Breast epithelium (tissue), 3 donors: ENCODE measurements around the gene NUP160.

Source experiments
- POLR2A ChIP-seq: fragments of 450-650 bp; IDR thresholded peaks from one replicate; pipeline ENCODE4 v1.6.1; 2016; ENCODE audit warnings: antibody characterized with exemption, mild to moderate bottlenecking, moderate library complexity
- POLR2AphosphoS5 ChIP-seq, 3 donors: sonication (generic); formaldehyde crosslinking; IDR thresholded peaks; one replicate each; pipeline ENCODE4 v1.6.1; 2017; ENCODE audit warnings: antibody characterized with exemption in 3 of 3
- TF ChIP-seq, protein P1 (sequence below), 3 donors: fragments of 450-650 bp; IDR thresholded peaks; one replicate each; pipeline ENCODE4 v1.5.1; 2016 to 2017; ENCODE audit warnings: antibody characterized with exemption in 3 of 3, mild to moderate bottlenecking in 3 of 3, moderate library complexity in 3 of 3

DNA sequence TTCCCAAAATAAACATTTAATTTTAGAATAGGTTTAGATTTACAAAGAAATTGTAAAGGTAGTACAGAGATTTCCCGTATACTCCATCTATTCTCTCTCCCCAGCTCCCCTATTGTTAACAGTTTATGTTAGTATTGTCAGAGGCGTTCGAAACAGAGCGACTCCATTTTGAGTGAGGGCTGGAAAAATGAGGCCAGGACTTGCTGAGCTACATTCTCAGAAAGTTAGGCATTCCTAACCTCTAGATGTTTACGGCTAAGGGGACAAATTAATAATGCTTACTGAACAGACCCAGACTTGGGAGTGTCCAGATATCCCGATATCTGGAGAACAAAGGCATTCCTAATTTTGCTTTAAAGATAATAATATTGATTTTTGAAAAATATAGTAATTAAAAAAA, 12.4 kb upstream of the NUP160 start:
- TF ChIP-seq, protein P1, sequence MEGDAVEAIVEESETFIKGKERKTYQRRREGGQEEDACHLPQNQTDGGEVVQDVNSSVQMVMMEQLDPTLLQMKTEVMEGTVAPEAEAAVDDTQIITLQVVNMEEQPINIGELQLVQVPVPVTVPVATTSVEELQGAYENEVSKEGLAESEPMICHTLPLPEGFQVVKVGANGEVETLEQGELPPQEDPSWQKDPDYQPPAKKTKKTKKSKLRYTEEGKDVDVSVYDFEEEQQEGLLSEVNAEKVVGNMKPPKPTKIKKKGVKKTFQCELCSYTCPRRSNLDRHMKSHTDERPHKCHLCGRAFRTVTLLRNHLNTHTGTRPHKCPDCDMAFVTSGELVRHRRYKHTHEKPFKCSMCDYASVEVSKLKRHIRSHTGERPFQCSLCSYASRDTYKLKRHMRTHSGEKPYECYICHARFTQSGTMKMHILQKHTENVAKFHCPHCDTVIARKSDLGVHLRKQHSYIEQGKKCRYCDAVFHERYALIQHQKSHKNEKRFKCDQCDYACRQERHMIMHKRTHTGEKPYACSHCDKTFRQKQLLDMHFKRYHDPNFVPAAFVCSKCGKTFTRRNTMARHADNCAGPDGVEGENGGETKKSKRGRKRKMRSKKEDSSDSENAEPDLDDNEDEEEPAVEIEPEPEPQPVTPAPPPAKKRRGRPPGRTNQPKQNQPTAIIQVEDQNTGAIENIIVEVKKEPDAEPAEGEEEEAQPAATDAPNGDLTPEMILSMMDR (IDR thresholded peaks at IDR 0.05) = no peak
- TF ChIP-seq POLR2A (no peak), POLR2AphosphoS5 (IDR thresholded peaks at IDR 0.05) (no peak)
